ENCODE results near the gene LRRC71.

The LRRC71 gene

GRCh38 chr1:156908955-156909354, 11.5 kb upstream of the LRRC71 start:
- ChIA-PET POLR2A (no interaction called here), CTCF (interaction anchor here (0.8 to 1.8 kb wide), 4 partner anchors 23 to 163 kb away, joined by 3 to 5 read pairs (median 4); partner anchors contain the start of gene INSRR)
- no peak for TF ChIP-seq CTCF (IDR thresholded peaks at IDR 0.05; ENCODE audit: control extremely low read depth, extremely low read depth, low read depth, missing control alignments)
- no peak for DNase-seq (ENCODE audit: extremely low spot score)

- POLR2A ChIA-PET, result no interaction called here
- no peak for DNase-seq (ENCODE audit: extremely low spot score)
- CTCF ChIA-PET, result interaction anchor here (0.8 to 4.8 kb wide), 10 partner anchors 8 to 215 kb away, joined by 3 to 33 read pairs (median 4); partner anchors contain the start of gene INSRR
Observed at GRCh38 chr1:156909671-156910070, 10.8 kb upstream of the LRRC71 start.

GRCh38 chr1:156910309-156910782, 10.1 kb upstream of the LRRC71 start:
- TF ChIP-seq CTCF (IDR thresholded peaks at IDR 0.05; ENCODE audit: control extremely low read depth, extremely low read depth, low read depth, missing control alignments), result peak; percentile 82
- ChIA-PET CTCF (interaction anchor here (0.6 to 4.8 kb wide), 18 partner anchors 9 to 246 kb away, joined by 3 to 33 read pairs (median 4); partner anchors contain the start of gene INSRR), POLR2A (no interaction called here)
- DNase-seq (ENCODE audit: extremely low spot score), result peak; percentile 83

More at GRCh38 chr1:156909671-156910070, 10.8 kb upstream of the LRRC71 start:
- TF ChIP-seq CTCF (IDR thresholded peaks at IDR 0.05; ENCODE audit: control extremely low read depth, extremely low read depth, low read depth, missing control alignments), result no peak

- TF ChIP-seq CTCF (IDR thresholded peaks at IDR 0.05; ENCODE audit: control extremely low read depth, extremely low read depth, low read depth, missing control alignments), result no peak
- CTCF ChIA-PET, result interaction anchor here (1.0 to 4.8 kb wide), 8 partner anchors 11 to 162 kb away, joined by 3 to 33 read pairs (median 5); no protein-coding TSS in a partner anchor
- no peak for DNase-seq (ENCODE audit: extremely low spot score)
- POLR2A ChIA-PET, result no interaction called here
Observed at GRCh38 chr1:156911577-156912298, 8.7 kb upstream of the LRRC71 start.

GRCh38 chr1:156912310-156912709, 8.1 kb upstream of the LRRC71 start:
- ChIA-PET POLR2A (no interaction called here), CTCF (interaction anchor here (1.2 to 4.8 kb wide), 5 partner anchors 15 to 161 kb away, joined by 3 to 33 read pairs (median 5); no protein-coding TSS in a partner anchor)
- TF ChIP-seq CTCF (IDR thresholded peaks at IDR 0.05; ENCODE audit: control extremely low read depth, extremely low read depth, low read depth, missing control alignments), result no peak
- DNase-seq (ENCODE audit: extremely low spot score), result no peak

- ChIA-PET POLR2A (no interaction called here), CTCF (interaction anchor here (0.7 to 4.8 kb wide), 6 partner anchors 14 to 243 kb away, joined by 3 to 33 read pairs (median 6); no protein-coding TSS in a partner anchor)
- no peak for TF ChIP-seq CTCF (IDR thresholded peaks at IDR 0.05; ENCODE audit: control extremely low read depth, extremely low read depth, low read depth, missing control alignments)
- no peak for DNase-seq (ENCODE audit: extremely low spot score)
Observed at GRCh38 chr1:156912861-156913808, 7.3 kb upstream of the LRRC71 start.
